Naive thymus-derived CD4-positive, alpha-beta T cell (primary cell): Measurements from ENCODE around the gene ANKRD50. TPM values are rescaled to one million over a fixed set of nuclear protein-coding genes. Genes with fewer than 3 reads are reported as not detected.

Experiments
- ATAC-seq: fragments of 150-1000 bp; cut with Tn5 transposase; 2 replicates; pipeline ENCODE4 v1.10.0; 2021; ENCODE audit warnings: mild to moderate bottlenecking, moderate library complexity
- CTCF ChIA-PET: fragments of 350-600 bp; sonication (Branson Sonifier 250); formaldehyde crosslinking; loops from one replicate; lab custom pipeline; 2021; ENCODE audit warnings: antibody characterized with exemption; lab: Charles Lee
- POLR2A ChIA-PET: fragments of 350-600 bp; sonication (Branson Sonifier 250); formaldehyde crosslinking; loops from one replicate; lab custom pipeline; 2021; ENCODE audit warnings: antibody characterized with exemption, inconsistent platforms; lab: Charles Lee
- DNase-seq, 9 donors: peaks; one replicate each; pipeline versions ENCODE4 v3.0.0 to v3.0.0-alpha.2; 2020 to 2022; ENCODE audit warnings: mixed read lengths in 1 of 9
- H3K27ac ChIP-seq: one replicate; pipeline ENCODE4 v1.7.0; 2013; ENCODE audit warnings: mild to moderate bottlenecking, low read depth, low read length, moderate library complexity
- H3K27me3 ChIP-seq, 2 donors: one replicate each; pipeline ENCODE4 v1.7.0; 2013; ENCODE audit warnings: low read length in 2 of 2, mild to moderate bottlenecking in 2 of 2, moderate library complexity in 2 of 2; ENCODE audit not compliant: control insufficient read depth in 2 of 2, insufficient read depth in 2 of 2
- H3K36me3 ChIP-seq, 3 experiments: 1 replicate in 2 of 3; 2 replicates in 1 of 3; pipeline ENCODE4 v1.7.0; 2013; ENCODE audit warnings: low read length in 3 of 3, mild to moderate bottlenecking in 3 of 3, moderate library complexity in 1 of 3; ENCODE audit not compliant: insufficient read depth in 3 of 3, control insufficient read depth in 2 of 3
- H3K4me1 ChIP-seq, 2 donors: one replicate each; pipeline ENCODE4 v1.7.0; 2013; ENCODE audit warnings: low read length in 2 of 2, mild to moderate bottlenecking in 2 of 2, moderate library complexity in 1 of 2; ENCODE audit not compliant: control insufficient read depth in 2 of 2, insufficient read depth in 2 of 2
- H3K4me3 ChIP-seq: 2 replicates; pipeline ENCODE4 v1.7.0; 2013; ENCODE audit warnings: mild to moderate bottlenecking, low read length
- H3K9me3 ChIP-seq, 3 experiments: 1 replicate in 2 of 3; 2 replicates in 1 of 3; pipeline ENCODE4 v1.7.0; 2013; ENCODE audit warnings: low read length in 3 of 3; ENCODE audit not compliant: control insufficient read depth in 2 of 3
- H3K27ac Mint-ChIP-seq, 9 donors: one replicate each; pipeline ENCODE4 v1.8.0; 2020 to 2022; ENCODE audit warnings: mixed read lengths in 9 of 9, mild to moderate bottlenecking in 8 of 9, moderate library complexity in 5 of 9, inconsistent platforms in 2 of 9
- H3K27me3 Mint-ChIP-seq, 5 donors: one replicate each; pipeline ENCODE4 v1.8.0; 2021 to 2022; ENCODE audit warnings: mixed read lengths in 5 of 5, mild to moderate bottlenecking in 1 of 5
- H3K36me3 Mint-ChIP-seq, 5 donors: one replicate each; pipeline ENCODE4 v1.8.0; 2020 to 2022; ENCODE audit warnings: mixed read lengths in 5 of 5, mild to moderate bottlenecking in 3 of 5, inconsistent platforms in 1 of 5
- H3K4me1 Mint-ChIP-seq, 7 donors: one replicate each; pipeline ENCODE4 v1.8.0; 2020 to 2022; ENCODE audit warnings: mixed read lengths in 7 of 7, mild to moderate bottlenecking in 3 of 7, inconsistent platforms in 1 of 7
- H3K4me3 Mint-ChIP-seq, 10 donors: one replicate each; pipeline ENCODE4 v1.8.0; 2020 to 2022; ENCODE audit warnings: mild to moderate bottlenecking in 10 of 10, mixed read lengths in 10 of 10, moderate library complexity in 6 of 10, inconsistent platforms in 2 of 10
- H3K9me3 Mint-ChIP-seq, 11 donors: one replicate each; pipeline ENCODE4 v1.8.0; 2020 to 2022; ENCODE audit warnings: mixed read lengths in 11 of 11, mild to moderate bottlenecking in 4 of 11, inconsistent platforms in 1 of 11, moderate library complexity in 1 of 11
- intact Hi-C, 2 donors: fragments of 100-400 bp; cut with micrococcal nuclease; formaldehyde crosslinking; loops; one replicate each; pipeline ENCODE4 v1.15.1; 2023
- polyA plus RNA-seq, 2 donors: library from polyadenylated mRNA; unstranded; fragments of 300-500 nt; fragmentation: Illumina TruSeq; gene quantifications; one replicate each; pipeline ENCODE4 v1.2.3, GENCODE V29; 2021
- total RNA-seq, 6 experiments: library from RNA in 5 of 6; stranded (reverse) in 5 of 6; gene quantifications; 1 replicate in 5 of 6; 2 replicates in 1 of 6; pipeline ENCODE4 v1.2.3 and lab custom pipeline; 2021 to 2026

ANKRD50 gene
- total and polyA plus RNA-seq, 7 experiments from 2014 or later: 0.15 to 3.5 (median 0.65) TPM

DNA sequence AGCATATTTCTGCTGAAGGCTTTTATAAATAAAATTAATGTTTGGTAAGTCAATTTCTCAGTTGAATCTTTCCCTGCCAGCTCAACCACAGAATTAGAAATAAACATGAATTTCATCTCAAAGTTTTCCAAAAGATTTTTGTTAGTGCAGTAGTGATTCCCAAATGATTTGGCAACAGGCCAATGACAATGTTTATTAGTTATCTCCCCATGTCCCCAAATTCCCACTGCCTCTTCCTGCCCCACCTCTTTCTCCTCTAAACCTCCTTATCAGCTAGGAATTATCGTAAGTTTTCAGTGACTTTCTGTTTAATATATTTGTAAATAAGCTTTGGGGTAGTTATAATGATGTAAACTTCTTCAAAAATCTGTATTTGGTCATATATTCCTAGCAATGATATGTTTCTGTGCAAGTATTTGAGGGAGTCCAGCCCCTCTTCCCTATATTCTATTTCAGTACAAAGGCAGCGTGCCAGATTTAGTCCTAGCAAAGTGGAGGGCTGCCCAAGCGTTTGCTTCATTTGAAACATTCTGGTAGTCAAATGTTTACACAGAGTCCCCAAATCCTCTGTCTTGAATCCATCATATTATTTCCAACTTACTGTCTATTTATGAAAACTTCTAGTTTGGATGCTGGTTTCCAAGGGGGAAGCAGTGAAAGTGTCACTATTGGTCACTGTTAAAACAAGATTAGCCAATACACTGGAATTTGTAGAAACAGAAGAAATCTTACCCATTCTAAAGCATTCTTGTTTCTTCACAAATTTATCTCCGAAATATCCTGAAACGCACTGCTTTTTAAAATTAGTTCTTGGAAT is 33.7 kb upstream of the ANKRD50 start:
- ATAC-seq (no peak), DNase-seq (no peak)
- Histone ChIP-seq H3K9me3 (no peaks in the 10 kb centered on the region), H3K4me1 (no peaks in the 10 kb centered on the region), H3K27ac (no peak overlapping the region), H3K27me3 (no peaks in the 10 kb centered on the region), H3K4me3 (no peak overlapping the region), H3K36me3 (no peaks in the 10 kb centered on the region)
- ChIA-PET POLR2A (no interaction called here), CTCF (no interaction called here)
- Mint-ChIP-seq H3K4me1 (no peaks in the 10 kb centered on the region), H3K4me3 (no peak overlapping the region), H3K27ac (no peak overlapping the region), H3K9me3 (no peaks in the 10 kb centered on the region), H3K27me3 (peaks cover 0 to 5% (median 0%) of the 10 kb centered on the region in 5 donors), H3K36me3 (no peaks in the 10 kb centered on the region)
- intact Hi-C loops: no loop called here

DNA sequence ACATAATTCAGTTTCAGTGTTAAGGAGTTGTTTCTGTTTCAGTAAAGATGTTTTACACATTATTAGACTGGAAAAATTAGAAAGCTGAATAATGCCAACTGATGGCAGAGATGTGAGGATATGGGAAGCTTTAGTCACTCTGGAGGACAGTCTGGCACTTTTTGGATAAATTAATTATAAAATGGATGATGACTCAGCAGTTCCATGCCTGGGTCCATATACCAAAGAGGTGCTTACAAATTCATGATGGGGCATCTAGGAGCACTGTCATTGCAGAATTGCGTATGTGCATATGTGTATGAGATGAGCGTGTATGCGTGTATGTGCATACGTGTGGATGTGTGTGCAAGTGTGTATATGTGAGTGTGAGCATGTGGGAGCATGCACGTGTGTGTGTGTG is 31.2 kb upstream of the ANKRD50 start:
- H3K36me3 ChIP-seq: no peaks in the 10 kb centered on the region
- H3K27me3 Mint-ChIP-seq: peaks cover 0 to 10% (median 0%) of the 10 kb centered on the region in 5 donors
- H3K4me3 Mint-ChIP-seq: no peak overlapping the region
- ChIA-PET CTCF (no interaction called here), POLR2A (no interaction called here)
- ATAC-seq (no peak), DNase-seq (no peak)
- no peaks in the 10 kb centered on the region for H3K27me3 ChIP-seq
- no peaks in the 10 kb centered on the region for H3K9me3 Mint-ChIP-seq
- no peaks in the 10 kb centered on the region for H3K36me3 Mint-ChIP-seq
- H3K9me3 ChIP-seq: no peaks in the 10 kb centered on the region
- no peaks in the 10 kb centered on the region for H3K4me1 ChIP-seq
- intact Hi-C loops: no loop called here
- no peaks in the 10 kb centered on the region for H3K4me1 Mint-ChIP-seq
- no peak overlapping the region for H3K4me3 ChIP-seq
- H3K27ac Mint-ChIP-seq: no peak overlapping the region
- no peak overlapping the region for H3K27ac ChIP-seq

DNA sequence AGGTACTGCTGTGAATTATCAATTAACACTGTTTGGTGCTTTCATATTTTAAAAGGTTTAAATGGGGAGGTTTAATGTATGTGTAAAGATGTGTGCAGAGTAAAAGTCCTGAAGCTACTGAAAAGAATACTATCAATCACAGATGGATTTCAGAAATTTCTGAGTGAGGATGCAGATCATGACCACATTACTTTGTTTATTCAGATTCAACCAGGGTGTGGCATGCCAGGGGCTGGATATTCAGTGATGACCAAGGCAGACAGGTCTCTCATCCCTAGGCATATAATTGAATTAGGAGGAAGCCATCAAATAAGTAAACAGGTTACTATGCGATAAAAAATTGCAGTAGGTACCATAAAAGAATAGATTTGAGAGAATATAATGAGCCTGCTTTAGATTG is 28.0 kb upstream of the ANKRD50 start:
- POLR2A ChIA-PET: no interaction called here
- Histone ChIP-seq H3K4me3 (no peak overlapping the region), H3K4me1 (no peaks in the 10 kb centered on the region), H3K27me3 (no peaks in the 10 kb centered on the region), H3K27ac (no peak overlapping the region), H3K36me3 (no peaks in the 10 kb centered on the region), H3K9me3 (no peaks in the 10 kb centered on the region)
- no peak overlapping the region for H3K27ac Mint-ChIP-seq
- H3K4me3 Mint-ChIP-seq: no peak overlapping the region
- peaks cover 0 to 17% (median 2%) of the 10 kb centered on the region in 5 donors for H3K27me3 Mint-ChIP-seq
- DNase-seq: no peak
- H3K9me3 Mint-ChIP-seq: no peaks in the 10 kb centered on the region
- no peaks in the 10 kb centered on the region for H3K4me1 Mint-ChIP-seq
- CTCF ChIA-PET: no interaction called here
- intact Hi-C loops: no loop called here
- H3K36me3 Mint-ChIP-seq: no peaks in the 10 kb centered on the region
- no peak for ATAC-seq

DNA sequence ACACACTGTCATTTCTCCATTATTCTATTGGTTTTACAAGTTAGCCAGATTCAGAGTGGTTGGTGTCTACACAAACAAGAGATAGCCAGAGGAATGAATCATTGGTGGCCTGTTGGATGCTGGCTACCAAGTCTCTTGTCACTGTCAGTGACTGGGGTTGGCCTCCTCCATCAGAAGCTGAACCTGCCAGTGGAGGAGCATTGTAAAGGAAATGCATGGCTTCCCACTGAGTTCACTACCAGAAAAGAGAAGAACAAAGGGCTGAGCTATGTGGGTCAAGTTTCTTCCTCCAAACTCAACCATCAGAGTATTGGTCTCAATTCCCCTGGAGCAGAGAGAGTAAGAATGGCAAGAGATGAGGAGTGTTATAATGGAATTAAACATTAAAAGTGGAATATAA is 26.5 kb upstream of the ANKRD50 start:
- ChIA-PET CTCF (no interaction called here), POLR2A (no interaction called here)
- H3K36me3 Mint-ChIP-seq: no peaks in the 10 kb centered on the region
- H3K4me1 Mint-ChIP-seq: no peaks in the 10 kb centered on the region
- no peak for DNase-seq
- H3K9me3 Mint-ChIP-seq: no peaks in the 10 kb centered on the region
- Histone ChIP-seq H3K4me3 (no peak overlapping the region), H3K27me3 (no peaks in the 10 kb centered on the region), H3K27ac (no peak overlapping the region), H3K36me3 (no peaks in the 10 kb centered on the region), H3K4me1 (no peaks in the 10 kb centered on the region), H3K9me3 (no peaks in the 10 kb centered on the region)
- no peak overlapping the region for H3K27ac Mint-ChIP-seq
- peaks cover 0 to 21% (median 7%) of the 10 kb centered on the region in 5 donors for H3K27me3 Mint-ChIP-seq
- no peak for ATAC-seq
- no peak overlapping the region for H3K4me3 Mint-ChIP-seq
- intact Hi-C loops: no loop called here

DNA sequence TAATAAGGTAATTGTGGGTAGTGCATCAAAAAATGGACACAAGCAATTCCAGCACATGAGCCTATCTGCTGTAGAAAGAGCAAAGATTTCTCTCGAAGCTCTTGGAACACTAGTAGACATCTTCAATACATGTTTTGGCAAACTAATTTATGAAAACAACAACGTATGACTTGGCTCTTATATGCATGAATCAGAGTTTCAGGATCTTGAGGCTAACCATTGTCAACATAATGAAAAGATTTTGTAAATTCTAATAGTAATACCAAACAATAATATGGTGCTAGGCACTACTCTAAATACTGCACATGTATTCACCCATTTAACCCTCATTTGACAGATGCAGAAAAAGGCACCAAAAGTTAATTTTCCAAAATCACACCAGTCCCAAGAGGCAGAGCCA is 25.1 kb upstream of the ANKRD50 start:
- no peaks in the 10 kb centered on the region for H3K4me1 Mint-ChIP-seq
- H3K4me1 ChIP-seq: no peaks in the 10 kb centered on the region
- no peak for ATAC-seq

DNA sequence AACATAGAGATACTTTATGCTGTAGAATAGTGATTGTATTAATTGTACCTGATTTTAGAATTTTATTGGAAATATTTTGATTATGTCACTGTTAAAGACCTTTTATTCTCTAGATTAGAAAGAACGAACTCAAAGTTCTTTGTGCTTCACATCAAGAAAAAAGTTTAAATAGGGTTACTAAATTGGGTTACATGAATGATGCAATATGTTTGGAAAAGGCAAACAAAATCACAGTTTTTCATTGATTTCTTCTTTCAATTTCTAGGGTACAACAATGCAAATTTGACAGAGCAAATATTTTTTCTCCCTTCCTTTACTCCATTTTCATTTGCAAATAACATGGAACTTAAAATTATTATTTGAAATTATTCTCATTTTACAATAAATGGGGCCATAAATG is 24.0 kb upstream of the ANKRD50 start:
- ATAC-seq (no peak), DNase-seq (no peak)
- H3K4me1 ChIP-seq: no peaks in the 10 kb centered on the region
- intact Hi-C loops: no loop called here
- Mint-ChIP-seq H3K4me3 (no peak overlapping the region), H3K27ac (no peak overlapping the region), H3K36me3 (no peaks in the 10 kb centered on the region), H3K9me3 (no peaks in the 10 kb centered on the region), H3K4me1 (no peaks in the 10 kb centered on the region), H3K27me3 (peaks cover 0 to 21% (median 7%) of the 10 kb centered on the region in 5 donors)
- ChIA-PET POLR2A (no interaction called here), CTCF (no interaction called here)
- H3K4me3 ChIP-seq: no peak overlapping the region
- no peaks in the 10 kb centered on the region for H3K27me3 ChIP-seq
- H3K9me3 ChIP-seq: no peaks in the 10 kb centered on the region
- H3K27ac ChIP-seq: no peak overlapping the region
- H3K36me3 ChIP-seq: no peaks in the 10 kb centered on the region

More for the DNA sequence above, 25.1 kb upstream of the ANKRD50 start:
- no peak for DNase-seq
- Mint-ChIP-seq H3K9me3 (no peaks in the 10 kb centered on the region), H3K27ac (no peak overlapping the region), H3K4me3 (no peak overlapping the region), H3K36me3 (no peaks in the 10 kb centered on the region), H3K27me3 (peaks cover 0 to 21% (median 7%) of the 10 kb centered on the region in 5 donors)
- POLR2A ChIA-PET: no interaction called here
- intact Hi-C loops: no loop called here
- Histone ChIP-seq H3K36me3 (no peaks in the 10 kb centered on the region), H3K9me3 (no peaks in the 10 kb centered on the region), H3K27ac (no peak overlapping the region), H3K27me3 (no peaks in the 10 kb centered on the region), H3K4me3 (no peak overlapping the region)
- CTCF ChIA-PET: no interaction called here

DNA sequence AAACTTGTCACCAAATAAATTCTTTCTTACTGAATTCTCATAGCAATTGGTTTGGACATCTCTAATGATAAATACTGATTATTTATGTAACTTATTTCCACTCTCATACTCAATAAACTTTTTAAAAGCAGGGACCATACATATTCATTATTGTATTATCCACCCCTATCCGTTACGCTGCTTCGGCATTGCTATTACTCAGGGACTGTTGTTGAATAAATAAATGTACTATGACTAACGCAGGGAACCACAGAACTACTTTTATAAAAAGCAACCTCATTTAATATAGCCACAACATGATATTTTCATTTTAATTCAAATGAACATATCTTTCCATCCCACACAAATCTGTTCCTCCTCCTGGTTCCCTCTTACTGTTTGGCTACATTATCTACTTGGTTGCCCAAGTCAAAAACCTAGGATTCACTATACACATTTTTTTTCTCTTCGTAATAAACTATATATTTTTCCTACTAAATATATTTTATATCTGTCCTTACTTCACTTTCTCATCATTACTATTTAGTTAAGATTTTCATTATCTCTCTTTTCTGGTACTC is 14.9 kb upstream of the ANKRD50 start:
- no peaks in the 10 kb centered on the region for H3K4me1 Mint-ChIP-seq
- H3K27me3 ChIP-seq: no peaks in the 10 kb centered on the region
- ATAC-seq (no peak), DNase-seq (no peak)
- H3K4me3 Mint-ChIP-seq: no peak overlapping the region
- H3K9me3 ChIP-seq: no peaks in the 10 kb centered on the region
- H3K27me3 Mint-ChIP-seq: peaks cover 0 to 5% (median 0%) of the 10 kb centered on the region in 5 donors
- POLR2A ChIA-PET: no interaction called here
- H3K27ac Mint-ChIP-seq: no peak overlapping the region
- H3K4me3 ChIP-seq: no peak overlapping the region
- H3K27ac ChIP-seq: no peak overlapping the region
- no peaks in the 10 kb centered on the region for H3K4me1 ChIP-seq
- intact Hi-C loops: no loop called here
- H3K9me3 Mint-ChIP-seq: peaks cover 0 to 2% (median 0%) of the 10 kb centered on the region in 11 donors
- no peaks in the 10 kb centered on the region for H3K36me3 ChIP-seq
- no peaks in the 10 kb centered on the region for H3K36me3 Mint-ChIP-seq
- CTCF ChIA-PET: interaction anchor here (0.8 kb wide), 1 partner anchor 65 kb away, joined by 3 read pairs; no protein-coding TSS in a partner anchor
